ENCODE measurements around the gene GPR15LG.

GRCh38 chr10:84137811-84138210 lies 35.8 kb upstream of the GPR15LG start:
- no peak for TF ChIP-seq POLR2A (IDR thresholded peaks at IDR 0.05)
- no peak for TF ChIP-seq CTCF (IDR thresholded peaks at IDR 0.05)
